Omental fat pad (tissue), 4 donors: ENCODE results near the gene ONECUT3. TPM values are rescaled to one million over a fixed set of nuclear protein-coding genes. Genes with fewer than 3 reads are reported as not detected.

Experiments used
- ATAC-seq: fragments of 150-250 bp; one replicate; pipeline ENCODE4 v1.9.1; 2016; ENCODE audit warnings: mild to moderate bottlenecking, moderate library complexity; ENCODE audit not compliant: low FRiP score
- DNase-seq: peaks from one replicate; pipeline ENCODE4 v3.0.0-alpha.2; 2019; ENCODE audit warnings: low spot score
- CTCF ChIP-seq, 3 donors: fragments of 450-650 bp; IDR thresholded peaks; one replicate each; pipeline ENCODE4 v1.5.1; 2016 to 2017; ENCODE audit warnings: antibody characterized with exemption in 3 of 3, mild to moderate bottlenecking in 3 of 3, moderate library complexity in 2 of 3
- total RNA-seq, 4 donors: library from RNA; depleted of rRNA; stranded (reverse); fragments of >200 nt; gene quantifications; one replicate each; pipeline ENCODE4 v1.1.0, GENCODE V29; 2016

ONECUT3 gene
- total RNA-seq, 4 donors from 2014 or later = not detected

- no peak for TF ChIP-seq CTCF (IDR thresholded peaks at IDR 0.05)
- DNase-seq (no peak), ATAC-seq (peak; percentile 56)
These were observed 5.8 kb upstream of the ONECUT3 start for GRCh38 chr19:1747285-1748114.

- ATAC-seq (peak; percentile 26), DNase-seq (no peak)
- no peak for TF ChIP-seq CTCF (IDR thresholded peaks at IDR 0.05)
These were observed 5.0 kb upstream of the ONECUT3 start for GRCh38 chr19:1748115-1748872.

GRCh38 chr19:1748873-1749341 lies 4.4 kb upstream of the ONECUT3 start:
- no peak for TF ChIP-seq CTCF (IDR thresholded peaks at IDR 0.05)
- no peak for ATAC-seq
- no peak for DNase-seq

GRCh38 chr19:1749373-1750342 lies 3.6 kb upstream of the ONECUT3 start:
- DNase-seq = no peak
- ATAC-seq = no peak

GRCh38 chr19:1750343-1751021 lies 2.8 kb upstream of the ONECUT3 start:
- ATAC-seq = no peak
- no peak for TF ChIP-seq CTCF (IDR thresholded peaks at IDR 0.05)
- DNase-seq = no peak

More at GRCh38 chr19:1749373-1750342, 3.6 kb upstream of the ONECUT3 start:
- TF ChIP-seq CTCF (IDR thresholded peaks at IDR 0.05) = no peak
